ENCODE measurements around the gene TYROBP.
"Not testable (repeated sequence)": the region's sequence is repeated elsewhere in the genome, so short reads cannot be mapped to it uniquely, and the experiment has no call there.

Gene TYROBP

GRCh38 chr19:35898499-35898809, 9.6 kb downstream of the TYROBP start:
- DNase-seq: peak in 1 of 2 experiments; percentile 52

GRCh38 chr19:35897706-35898451, 10.2 kb downstream of the TYROBP start:
- DNase-seq: no peak

- DNase-seq: no peak
Measured at GRCh38 chr19:35896643-35897040, 11.5 kb downstream of the TYROBP start.

GRCh38 chr19:35895911-35896642, 12.0 kb downstream of the TYROBP start:
- DNase-seq: no peak

- DNase-seq: no peak
Measured at GRCh38 chr19:35894342-35894741, 13.8 kb downstream of the TYROBP start.

- not testable (repeated sequence) for DNase-seq
Measured at GRCh38 chr19:35891819-35892218, 16.3 kb downstream of the TYROBP start.

- no peak for DNase-seq
Measured at GRCh38 chr19:35890113-35890650, 17.9 kb downstream of the TYROBP start.

- no peak for DNase-seq
Measured at GRCh38 chr19:35889370-35890112, 18.6 kb downstream of the TYROBP start.

- no peak for DNase-seq
Measured at GRCh38 chr19:35888398-35888797, 19.7 kb downstream of the TYROBP start.

- DNase-seq: no peak
Measured at GRCh38 chr19:35887197-35887596, 20.9 kb downstream of the TYROBP start.

- DNase-seq: no peak
Measured at GRCh38 chr19:35885904-35886303, 22.2 kb downstream of the TYROBP start.

GRCh38 chr19:35885225-35885738, 22.8 kb downstream of the TYROBP start:
- DNase-seq: no peak

- no peak for DNase-seq
Measured at GRCh38 chr19:35883882-35884281, 24.2 kb downstream of the TYROBP start.

GRCh38 chr19:35882114-35882832, 25.8 kb downstream of the TYROBP start:
- DNase-seq: peak; percentile 85 to 88

GRCh38 chr19:35879770-35880317, 28.3 kb downstream of the TYROBP start:
- DNase-seq: peak; percentile 22 to 92

- DNase-seq: no peak
Measured at GRCh38 chr19:35879068-35879467, 29.0 kb downstream of the TYROBP start.

GRCh38 chr19:35874392-35874930, 33.6 kb downstream of the TYROBP start:
- DNase-seq: no peak

GRCh38 chr19:35872180-35872579, 35.9 kb downstream of the TYROBP start:
- no peak for DNase-seq

GRCh38 chr19:35871611-35872010, 36.5 kb downstream of the TYROBP start:
- DNase-seq: no peak

- no peak for DNase-seq
Measured at GRCh38 chr19:35870798-35871197, 37.3 kb downstream of the TYROBP start.

- DNase-seq: not testable (repeated sequence)
Measured at GRCh38 chr19:35870124-35870736, 37.9 kb downstream of the TYROBP start.
